GM23338 (cell line): ENCODE measurements around the gene CHRNA3. TPM values are rescaled to one million over a fixed set of nuclear protein-coding genes. Genes with fewer than 3 reads are reported as not detected.

ENCODE experiments used
- ATAC-seq: fragments of 200-7000 bp; cut with Tn5 transposase; 3 replicates; pipeline ENCODE4 v1.9.1; 2020
- DNase-seq: peaks from one replicate; pipeline ENCODE4 v3.0.0-alpha.2; 2015; ENCODE audit warnings: low spot score
- H2AFZ ChIP-seq: fragments of 200-600 bp; sonication (generic); 2 replicates; pipeline ENCODE4 v1.8.0; 2016; ENCODE audit warnings: antibody characterized with exemption, mild to moderate bottlenecking, moderate library complexity
- H3F3A ChIP-seq: fragments of 200-600 bp; sonication (generic); replicated peaks from 2 replicates; pipeline ENCODE4 v1.8.0; 2017; ENCODE audit warnings: antibody characterized with exemption, mixed run types, low read depth
- H3K27ac ChIP-seq: fragments of 200-600 bp; sonication (generic); 2 replicates; pipeline ENCODE4 v1.6.1; 2016; ENCODE audit warnings: low read depth
- H3K27me3 ChIP-seq: fragments of 200-600 bp; sonication (generic); 2 replicates; pipeline ENCODE4 v1.8.0; 2016; ENCODE audit warnings: mild to moderate bottlenecking, mixed run types, moderate library complexity; ENCODE audit not compliant: insufficient read depth
- H3K36me3 ChIP-seq: fragments of 200-600 bp; sonication (generic); 2 replicates; pipeline ENCODE4 v1.8.0; 2016; ENCODE audit warnings: mild to moderate bottlenecking; ENCODE audit not compliant: insufficient read depth
- H3K4me1 ChIP-seq: fragments of 200-600 bp; sonication (generic); 2 replicates; pipeline ENCODE4 v1.8.0; 2016; ENCODE audit warnings: mild to moderate bottlenecking, moderate library complexity; ENCODE audit not compliant: insufficient read depth
- H3K4me2 ChIP-seq: fragments of 200-600 bp; sonication (generic); 2 replicates; pipeline ENCODE4 v1.7.1; 2017; ENCODE audit warnings: mixed run types
- H3K4me3 ChIP-seq: fragments of 200-600 bp; sonication (generic); 2 replicates; pipeline ENCODE4 v1.6.1; 2016; ENCODE audit warnings: mixed run types
- H3K79me2 ChIP-seq: fragments of 200-600 bp; sonication (generic); replicated peaks from 2 replicates; pipeline ENCODE4 v1.8.0; 2017; ENCODE audit warnings: mild to moderate bottlenecking; ENCODE audit not compliant: insufficient read depth
- H3K9me2 ChIP-seq: fragments of 200-600 bp; sonication (generic); 2 replicates; pipeline ENCODE4 v1.8.0; 2017; ENCODE audit not compliant: insufficient read depth
- H4K20me1 ChIP-seq: fragments of 200-600 bp; sonication (generic); replicated peaks from 2 replicates; pipeline ENCODE4 v1.8.0; 2017; ENCODE audit warnings: mild to moderate bottlenecking; ENCODE audit not compliant: insufficient read depth
- H3K27ac Mint-ChIP-seq: 2 replicates; pipeline ENCODE4 v1.8.0; 2020; ENCODE audit warnings: inconsistent platforms, mild to moderate bottlenecking, moderate library complexity, mixed read lengths
- H3K27me3 Mint-ChIP-seq: 3 replicates; pipeline ENCODE4 v1.8.0; 2022; ENCODE audit warnings: low read depth, mild to moderate bottlenecking, moderate library complexity, mixed read lengths, inconsistent platforms; ENCODE audit not compliant: insufficient read depth, poor library complexity
- H3K36me3 Mint-ChIP-seq: 3 replicates; pipeline ENCODE4 v1.8.0; 2021; ENCODE audit warnings: low read depth, mild to moderate bottlenecking, inconsistent platforms, moderate library complexity, mixed read lengths
- H3K4me1 Mint-ChIP-seq: 3 replicates; pipeline ENCODE4 v1.8.0; 2020; ENCODE audit warnings: mild to moderate bottlenecking, inconsistent platforms, mixed read lengths
- H3K4me3 Mint-ChIP-seq: 3 replicates; pipeline ENCODE4 v1.8.0; 2021; ENCODE audit warnings: moderate library complexity, mild to moderate bottlenecking, inconsistent platforms, mixed read lengths
- H3K9me3 Mint-ChIP-seq: 3 replicates; pipeline ENCODE4 v1.8.0; 2020; ENCODE audit warnings: moderate library complexity, mild to moderate bottlenecking, inconsistent platforms, mixed read lengths
- CREB1 ChIP-seq: fragments of 250-450 bp; sonication (Bioruptor Pico); IDR thresholded peaks from 2 replicates; pipeline ENCODE4 v1.5.0; 2020; ENCODE audit warnings: low read depth, mild to moderate bottlenecking, moderate library complexity
- EZH2 ChIP-seq: fragments of 200-600 bp; sonication (generic); IDR thresholded peaks from one replicate; pipeline ENCODE4 v1.8.0; 2017; ENCODE audit warnings: antibody characterized with exemption, mild to moderate bottlenecking, low read depth; ENCODE audit not compliant: unreplicated experiment
- JUNB ChIP-seq: IDR thresholded peaks from one replicate; pipeline ENCODE4 v1.6.1; 2016; ENCODE audit warnings: antibody characterized with exemption; ENCODE audit not compliant: unreplicated experiment
- NANOG ChIP-seq: IDR thresholded peaks from 2 replicates; pipeline ENCODE4 v1.6.1; 2016; ENCODE audit warnings: antibody characterized with exemption, borderline replicate concordance
- POLR2AphosphoS5 ChIP-seq: IDR thresholded peaks from 2 replicates; pipeline ENCODE4 v1.6.1; 2016; ENCODE audit warnings: antibody characterized with exemption, low read depth
- ZNF114 ChIP-seq: fragments of 250-450 bp; sonication (Bioruptor Pico); IDR thresholded peaks from 2 replicates; pipeline ENCODE4 v1.5.0; 2020; ENCODE audit warnings: mild to moderate bottlenecking, moderate library complexity
- ZNF331 ChIP-seq: fragments of 250-450 bp; sonication (Bioruptor Pico); IDR thresholded peaks from 2 replicates; pipeline ENCODE4 v1.5.0; 2020; ENCODE audit warnings: low read depth, mild to moderate bottlenecking, moderate library complexity
- polyA plus RNA-seq: library from polyadenylated mRNA; unstranded; fragments of >200 nt; fragmentation: Nextera tagmentation; extraction: Ambion mirVana; gene quantifications from 2 replicates; pipeline ENCODE4 v1.2.1, GENCODE V29; 2016
- total RNA-seq: library from RNA; depleted of rRNA; stranded (reverse); fragments of >200 nt; shearing (Covaris generic); gene quantifications from 2 replicates; pipeline ENCODE4 v1.2.3, GENCODE V29; 2014
- TF ChIP-seq, protein P1 (sequence below): fragments of 250-450 bp; sonication (Bioruptor Pico); IDR thresholded peaks from 2 replicates; pipeline ENCODE4 v1.5.0; 2020; ENCODE audit warnings: mild to moderate bottlenecking, moderate library complexity
- TF ChIP-seq, protein P2 (sequence below), 2 experiments: fragments of 200-600 bp in 1 of 2; sonication (generic) in 1 of 2; conservative IDR thresholded peaks; 2 replicates each; pipeline versions ENCODE4 v1.5.1 to v1.6.1; 2016 to 2017; ENCODE audit warnings: antibody characterized with exemption in 2 of 2, low read depth in 2 of 2, mild to moderate bottlenecking in 2 of 2, moderate library complexity in 1 of 2
- TF ChIP-seq, protein P3 (sequence below): IDR thresholded peaks from one replicate; pipeline ENCODE4 v1.6.1; 2018; ENCODE audit warnings: antibody characterized with exemption; ENCODE audit not compliant: unreplicated experiment

CHRNA3 gene
- total and polyA plus RNA-seq, 2 experiments from 2014 or later, result 2.9 to 3.5 TPM

DNA sequence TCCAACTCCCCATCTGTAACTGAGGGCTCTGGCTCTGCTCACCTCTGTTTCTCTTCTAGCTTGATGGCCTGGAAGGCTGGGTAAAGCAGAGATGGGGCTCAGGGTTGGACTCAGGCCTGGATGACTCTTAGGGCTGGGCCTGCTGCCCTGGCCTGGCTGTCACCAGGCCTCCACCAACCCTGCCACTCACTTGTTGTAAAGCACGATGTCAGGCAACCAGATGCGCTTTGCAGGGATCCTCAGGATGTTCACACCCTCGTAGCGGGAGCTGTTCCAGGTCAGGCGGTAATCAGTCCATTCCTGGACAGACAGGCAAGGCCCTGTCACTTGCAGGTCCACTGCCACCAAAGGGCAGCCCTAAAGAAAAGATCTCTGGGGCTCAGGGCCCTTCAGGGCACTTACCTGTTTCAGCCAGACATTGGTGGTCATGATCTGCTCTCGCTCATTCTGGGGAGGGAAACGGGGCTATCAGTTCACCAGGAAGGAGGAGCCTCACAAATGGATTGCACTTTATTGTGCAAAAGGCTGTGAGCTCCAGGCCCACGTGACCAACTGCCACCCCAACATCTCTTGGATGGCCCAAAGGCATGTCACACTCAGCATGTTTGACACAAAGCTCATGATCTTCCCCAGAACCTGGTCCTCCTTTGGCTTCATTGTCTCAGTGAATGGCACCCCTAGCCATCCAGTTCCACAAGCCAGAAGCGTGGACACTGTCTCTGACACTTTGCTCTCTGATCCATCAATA is 10.3 kb upstream of the CHRNA3 start (continued):
- TF ChIP-seq, protein P1, sequence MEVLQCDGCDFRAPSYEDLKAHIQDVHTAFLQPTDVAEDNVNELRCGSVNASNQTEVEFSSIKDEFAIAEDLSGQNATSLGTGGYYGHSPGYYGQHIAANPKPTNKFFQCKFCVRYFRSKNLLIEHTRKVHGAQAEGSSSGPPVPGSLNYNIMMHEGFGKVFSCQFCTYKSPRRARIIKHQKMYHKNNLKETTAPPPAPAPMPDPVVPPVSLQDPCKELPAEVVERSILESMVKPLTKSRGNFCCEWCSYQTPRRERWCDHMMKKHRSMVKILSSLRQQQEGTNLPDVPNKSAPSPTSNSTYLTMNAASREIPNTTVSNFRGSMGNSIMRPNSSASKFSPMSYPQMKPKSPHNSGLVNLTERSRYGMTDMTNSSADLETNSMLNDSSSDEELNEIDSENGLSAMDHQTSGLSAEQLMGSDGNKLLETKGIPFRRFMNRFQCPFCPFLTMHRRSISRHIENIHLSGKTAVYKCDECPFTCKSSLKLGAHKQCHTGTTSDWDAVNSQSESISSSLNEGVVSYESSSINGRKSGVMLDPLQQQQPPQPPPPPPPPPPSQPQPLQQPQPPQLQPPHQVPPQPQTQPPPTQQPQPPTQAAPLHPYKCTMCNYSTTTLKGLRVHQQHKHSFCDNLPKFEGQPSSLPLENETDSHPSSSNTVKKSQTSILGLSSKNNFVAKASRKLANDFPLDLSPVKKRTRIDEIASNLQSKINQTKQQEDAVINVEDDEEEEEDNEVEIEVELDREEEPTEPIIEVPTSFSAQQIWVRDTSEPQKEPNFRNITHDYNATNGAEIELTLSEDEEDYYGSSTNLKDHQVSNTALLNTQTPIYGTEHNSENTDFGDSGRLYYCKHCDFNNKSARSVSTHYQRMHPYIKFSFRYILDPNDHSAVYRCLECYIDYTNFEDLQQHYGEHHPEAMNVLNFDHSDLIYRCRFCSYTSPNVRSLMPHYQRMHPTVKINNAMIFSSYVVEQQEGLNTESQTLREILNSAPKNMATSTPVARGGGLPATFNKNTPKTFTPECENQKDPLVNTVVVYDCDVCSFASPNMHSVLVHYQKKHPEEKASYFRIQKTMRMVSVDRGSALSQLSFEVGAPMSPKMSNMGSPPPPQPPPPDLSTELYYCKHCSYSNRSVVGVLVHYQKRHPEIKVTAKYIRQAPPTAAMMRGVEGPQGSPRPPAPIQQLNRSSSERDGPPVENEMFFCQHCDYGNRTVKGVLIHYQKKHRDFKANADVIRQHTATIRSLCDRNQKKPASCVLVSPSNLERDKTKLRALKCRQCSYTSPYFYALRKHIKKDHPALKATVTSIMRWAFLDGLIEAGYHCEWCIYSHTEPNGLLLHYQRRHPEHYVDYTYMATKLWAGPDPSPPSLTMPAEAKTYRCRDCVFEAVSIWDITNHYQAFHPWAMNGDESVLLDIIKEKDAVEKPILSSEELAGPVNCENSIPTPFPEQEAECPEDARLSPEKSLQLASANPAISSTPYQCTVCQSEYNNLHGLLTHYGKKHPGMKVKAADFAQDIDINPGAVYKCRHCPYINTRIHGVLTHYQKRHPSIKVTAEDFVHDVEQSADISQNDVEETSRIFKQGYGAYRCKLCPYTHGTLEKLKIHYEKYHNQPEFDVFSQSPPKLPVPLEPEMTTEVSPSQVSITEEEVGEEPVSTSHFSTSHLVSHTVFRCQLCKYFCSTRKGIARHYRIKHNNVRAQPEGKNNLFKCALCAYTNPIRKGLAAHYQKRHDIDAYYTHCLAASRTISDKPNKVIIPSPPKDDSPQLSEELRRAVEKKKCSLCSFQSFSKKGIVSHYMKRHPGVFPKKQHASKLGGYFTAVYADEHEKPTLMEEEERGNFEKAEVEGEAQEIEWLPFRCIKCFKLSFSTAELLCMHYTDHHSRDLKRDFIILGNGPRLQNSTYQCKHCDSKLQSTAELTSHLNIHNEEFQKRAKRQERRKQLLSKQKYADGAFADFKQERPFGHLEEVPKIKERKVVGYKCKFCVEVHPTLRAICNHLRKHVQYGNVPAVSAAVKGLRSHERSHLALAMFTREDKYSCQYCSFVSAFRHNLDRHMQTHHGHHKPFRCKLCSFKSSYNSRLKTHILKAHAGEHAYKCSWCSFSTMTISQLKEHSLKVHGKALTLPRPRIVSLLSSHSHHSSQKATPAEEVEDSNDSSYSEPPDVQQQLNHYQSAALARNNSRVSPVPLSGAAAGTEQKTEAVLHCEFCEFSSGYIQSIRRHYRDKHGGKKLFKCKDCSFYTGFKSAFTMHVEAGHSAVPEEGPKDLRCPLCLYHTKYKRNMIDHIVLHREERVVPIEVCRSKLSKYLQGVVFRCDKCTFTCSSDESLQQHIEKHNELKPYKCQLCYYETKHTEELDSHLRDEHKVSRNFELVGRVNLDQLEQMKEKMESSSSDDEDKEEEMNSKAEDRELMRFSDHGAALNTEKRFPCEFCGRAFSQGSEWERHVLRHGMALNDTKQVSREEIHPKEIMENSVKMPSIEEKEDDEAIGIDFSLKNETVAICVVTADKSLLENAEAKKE (CRISPR knock-in tag), result no peak
- TF ChIP-seq, protein P2, sequence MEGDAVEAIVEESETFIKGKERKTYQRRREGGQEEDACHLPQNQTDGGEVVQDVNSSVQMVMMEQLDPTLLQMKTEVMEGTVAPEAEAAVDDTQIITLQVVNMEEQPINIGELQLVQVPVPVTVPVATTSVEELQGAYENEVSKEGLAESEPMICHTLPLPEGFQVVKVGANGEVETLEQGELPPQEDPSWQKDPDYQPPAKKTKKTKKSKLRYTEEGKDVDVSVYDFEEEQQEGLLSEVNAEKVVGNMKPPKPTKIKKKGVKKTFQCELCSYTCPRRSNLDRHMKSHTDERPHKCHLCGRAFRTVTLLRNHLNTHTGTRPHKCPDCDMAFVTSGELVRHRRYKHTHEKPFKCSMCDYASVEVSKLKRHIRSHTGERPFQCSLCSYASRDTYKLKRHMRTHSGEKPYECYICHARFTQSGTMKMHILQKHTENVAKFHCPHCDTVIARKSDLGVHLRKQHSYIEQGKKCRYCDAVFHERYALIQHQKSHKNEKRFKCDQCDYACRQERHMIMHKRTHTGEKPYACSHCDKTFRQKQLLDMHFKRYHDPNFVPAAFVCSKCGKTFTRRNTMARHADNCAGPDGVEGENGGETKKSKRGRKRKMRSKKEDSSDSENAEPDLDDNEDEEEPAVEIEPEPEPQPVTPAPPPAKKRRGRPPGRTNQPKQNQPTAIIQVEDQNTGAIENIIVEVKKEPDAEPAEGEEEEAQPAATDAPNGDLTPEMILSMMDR (conservative IDR thresholded peaks at IDR 0.05; ENCODE audit: low read depth in 2 of 2), result no peak
- no peak for TF ChIP-seq CREB1 (CRISPR knock-in tag)
- no peak for TF ChIP-seq EZH2
- no peak for TF ChIP-seq NANOG

DNA sequence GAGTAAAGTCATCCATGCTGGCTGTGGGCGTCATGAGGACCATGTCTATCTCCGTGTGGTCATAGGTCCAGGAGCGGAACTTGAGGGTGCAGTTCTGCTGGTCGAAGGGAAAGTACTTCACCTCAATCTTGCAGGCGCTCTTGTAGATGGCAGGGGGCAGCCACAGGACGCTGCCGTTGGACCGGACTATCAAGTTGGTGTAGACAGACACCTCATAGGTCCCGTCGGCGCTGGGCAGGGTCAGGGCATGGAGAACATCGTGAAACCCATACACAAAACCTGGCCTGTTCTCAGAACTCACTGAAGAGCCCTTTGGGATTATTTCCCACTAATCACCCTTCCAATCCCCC is 8.9 kb upstream of the CHRNA3 start:
- Histone ChIP-seq H2AFZ (no peak overlapping the region), H3F3A (no peaks in the 10 kb centered on the region), H3K4me3 (no peak overlapping the region), H3K27ac (no peak overlapping the region), H3K4me1 (no peaks in the 10 kb centered on the region), H3K36me3 (no peaks in the 10 kb centered on the region), H3K79me2 (no peaks in the 10 kb centered on the region), H3K4me2 (no peak overlapping the region), H3K27me3 (no peaks in the 10 kb centered on the region), H3K9me2 (no peaks in the 10 kb centered on the region), H4K20me1 (no peaks in the 10 kb centered on the region)
- Mint-ChIP-seq H3K27me3 (no peaks in the 10 kb centered on the region), H3K9me3 (no peaks in the 10 kb centered on the region; the same call in 2 of the 3 replicates), H3K36me3 (peaks cover 5% of the 10 kb centered on the region; the same call in 2 of the 3 replicates), H3K27ac (no peak overlapping the region), H3K4me3 (no peak overlapping the region), H3K4me1 (no peaks in the 10 kb centered on the region; the same call in 2 of the 3 replicates)
- DNase-seq, result no peak
- no peak for ATAC-seq
- TF ChIP-seq EZH2, result no peak
- TF ChIP-seq POLR2AphosphoS5, result no peak
- no peak for TF ChIP-seq NANOG
- no peak for TF ChIP-seq ZNF114 (CRISPR knock-in tag)
- TF ChIP-seq JUNB, result no peak
- no peak for TF ChIP-seq ZNF331 (CRISPR knock-in tag)
- TF ChIP-seq, protein P3, sequence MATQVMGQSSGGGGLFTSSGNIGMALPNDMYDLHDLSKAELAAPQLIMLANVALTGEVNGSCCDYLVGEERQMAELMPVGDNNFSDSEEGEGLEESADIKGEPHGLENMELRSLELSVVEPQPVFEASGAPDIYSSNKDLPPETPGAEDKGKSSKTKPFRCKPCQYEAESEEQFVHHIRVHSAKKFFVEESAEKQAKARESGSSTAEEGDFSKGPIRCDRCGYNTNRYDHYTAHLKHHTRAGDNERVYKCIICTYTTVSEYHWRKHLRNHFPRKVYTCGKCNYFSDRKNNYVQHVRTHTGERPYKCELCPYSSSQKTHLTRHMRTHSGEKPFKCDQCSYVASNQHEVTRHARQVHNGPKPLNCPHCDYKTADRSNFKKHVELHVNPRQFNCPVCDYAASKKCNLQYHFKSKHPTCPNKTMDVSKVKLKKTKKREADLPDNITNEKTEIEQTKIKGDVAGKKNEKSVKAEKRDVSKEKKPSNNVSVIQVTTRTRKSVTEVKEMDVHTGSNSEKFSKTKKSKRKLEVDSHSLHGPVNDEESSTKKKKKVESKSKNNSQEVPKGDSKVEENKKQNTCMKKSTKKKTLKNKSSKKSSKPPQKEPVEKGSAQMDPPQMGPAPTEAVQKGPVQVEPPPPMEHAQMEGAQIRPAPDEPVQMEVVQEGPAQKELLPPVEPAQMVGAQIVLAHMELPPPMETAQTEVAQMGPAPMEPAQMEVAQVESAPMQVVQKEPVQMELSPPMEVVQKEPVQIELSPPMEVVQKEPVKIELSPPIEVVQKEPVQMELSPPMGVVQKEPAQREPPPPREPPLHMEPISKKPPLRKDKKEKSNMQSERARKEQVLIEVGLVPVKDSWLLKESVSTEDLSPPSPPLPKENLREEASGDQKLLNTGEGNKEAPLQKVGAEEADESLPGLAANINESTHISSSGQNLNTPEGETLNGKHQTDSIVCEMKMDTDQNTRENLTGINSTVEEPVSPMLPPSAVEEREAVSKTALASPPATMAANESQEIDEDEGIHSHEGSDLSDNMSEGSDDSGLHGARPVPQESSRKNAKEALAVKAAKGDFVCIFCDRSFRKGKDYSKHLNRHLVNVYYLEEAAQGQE, result no peak
